H9 (cell line): ENCODE measurements around the gene MSI2. TPM values are rescaled to one million over a fixed set of nuclear protein-coding genes. Genes with fewer than 3 reads are reported as not detected.

Source experiments
- DNase-seq: peaks from one replicate; pipeline ENCODE4 v3.0.0-alpha.2; 2017
- H2AFZ ChIP-seq: one replicate; pipeline ENCODE4 v1.6.1; 2013; ENCODE audit warnings: mild to moderate bottlenecking, low read length, control low read depth, moderate library complexity
- H2AK5ac ChIP-seq: 2 replicates; pipeline ENCODE4 v1.6.1; 2013; ENCODE audit warnings: low read length, control low read depth, mixed read lengths; ENCODE audit not compliant: insufficient read length
- H2BK120ac ChIP-seq: one replicate; pipeline ENCODE4 v1.6.1; 2013; ENCODE audit warnings: low read depth, mild to moderate bottlenecking, low read length, control low read depth, inconsistent platforms; ENCODE audit not compliant: poor library complexity, severe bottlenecking
- H2BK12ac ChIP-seq: 2 replicates; pipeline ENCODE4 v1.6.1; 2013; ENCODE audit warnings: low read length, control low read depth, mixed read lengths, low read depth; ENCODE audit not compliant: insufficient read length
- H2BK15ac ChIP-seq: 2 replicates; pipeline ENCODE4 v1.6.1; 2013; ENCODE audit warnings: low read depth, low read length, control low read depth
- H2BK20ac ChIP-seq: one replicate; pipeline ENCODE4 v1.6.1; 2013; ENCODE audit warnings: low read depth, mild to moderate bottlenecking, low read length, control low read depth, inconsistent platforms; ENCODE audit not compliant: poor library complexity, severe bottlenecking
- H2BK5ac ChIP-seq: 2 replicates; pipeline ENCODE4 v1.6.1; 2013; ENCODE audit warnings: low read length, control low read depth, mixed read lengths; ENCODE audit not compliant: insufficient read length
- H3K14ac ChIP-seq: 2 replicates; pipeline ENCODE4 v1.6.1; 2013; ENCODE audit warnings: low read length, control low read depth; ENCODE audit not compliant: insufficient read depth
- H3K18ac ChIP-seq: 2 replicates; pipeline ENCODE4 v1.6.1; 2013; ENCODE audit warnings: low read depth, mild to moderate bottlenecking, mixed read lengths, low read length, control low read depth; ENCODE audit not compliant: insufficient read length
- H3K23ac ChIP-seq: 2 replicates; pipeline ENCODE4 v1.6.1; 2013; ENCODE audit warnings: low read length, control low read depth, mixed read lengths, low read depth; ENCODE audit not compliant: insufficient read length
- H3K23me2 ChIP-seq: 2 replicates; pipeline ENCODE4 v1.6.1; 2013; ENCODE audit warnings: low read depth, mild to moderate bottlenecking, mixed read lengths, low read length, control low read depth; ENCODE audit not compliant: insufficient read length, poor library complexity, severe bottlenecking
- H3K27ac ChIP-seq: 2 replicates; pipeline ENCODE4 v1.5.1; 2013; ENCODE audit warnings: low read length, control low read depth, mixed read lengths, low read depth; ENCODE audit not compliant: insufficient read length
- H3K27me3 ChIP-seq: 2 replicates; pipeline ENCODE4 v1.6.1; 2013; ENCODE audit warnings: low read length, control low read depth, inconsistent platforms; ENCODE audit not compliant: insufficient read depth
- H3K4ac ChIP-seq: 2 replicates; pipeline ENCODE4 v1.6.1; 2013; ENCODE audit warnings: low read depth, mild to moderate bottlenecking, control low read depth, inconsistent platforms, low read length, moderate library complexity
- H3K4me1 ChIP-seq: 2 replicates; pipeline ENCODE4 v1.6.1; 2013; ENCODE audit warnings: low read length, control low read depth, inconsistent platforms; ENCODE audit not compliant: insufficient read depth
- H3K4me2 ChIP-seq: 2 replicates; pipeline ENCODE4 v1.6.1; 2013; ENCODE audit warnings: low read length, control low read depth, mixed read lengths; ENCODE audit not compliant: insufficient read length, insufficient read depth
- H3K56ac ChIP-seq: 2 replicates; pipeline ENCODE4 v1.6.1; 2013; ENCODE audit warnings: low read depth, mild to moderate bottlenecking, mixed read lengths, low read length, control low read depth; ENCODE audit not compliant: insufficient read length
- H3K79me1 ChIP-seq: 2 replicates; pipeline ENCODE4 v1.6.1; 2013; ENCODE audit warnings: low read depth, mild to moderate bottlenecking, moderate library complexity, low read length, control low read depth, inconsistent platforms; ENCODE audit not compliant: insufficient read depth, poor library complexity, severe bottlenecking
- H3K79me2 ChIP-seq: 2 replicates; pipeline ENCODE4 v1.6.1; 2013; ENCODE audit warnings: low read length, control low read depth, inconsistent platforms; ENCODE audit not compliant: insufficient read depth
- H3K9ac ChIP-seq: 2 replicates; pipeline ENCODE4 v1.6.1; 2013; ENCODE audit warnings: low read length, control low read depth, mixed read lengths; ENCODE audit not compliant: insufficient read length; ENCODE audit errors: extremely low read depth
- H3K9me3 ChIP-seq: one replicate; pipeline ENCODE4 v1.6.1; 2013; ENCODE audit warnings: low read depth, low read length, inconsistent platforms; ENCODE audit not compliant: control insufficient read depth
- H3T11ph ChIP-seq: one replicate; pipeline ENCODE4 v1.6.1; 2013; ENCODE audit warnings: mild to moderate bottlenecking, low read length, control low read depth, inconsistent platforms
- H4K20me1 ChIP-seq: one replicate; pipeline ENCODE4 v1.6.1; 2013; ENCODE audit not compliant: control insufficient read depth, insufficient read length, insufficient read depth
- H4K5ac ChIP-seq: 2 replicates; pipeline ENCODE4 v1.6.1; 2013; ENCODE audit warnings: low read depth, mild to moderate bottlenecking, mixed read lengths, low read length, control low read depth; ENCODE audit not compliant: insufficient read length
- H4K8ac ChIP-seq: replicated peaks from 2 replicates; pipeline ENCODE4 v1.6.1; 2013; ENCODE audit warnings: low read length, control low read depth, mixed read lengths, low read depth; ENCODE audit not compliant: insufficient read length
- H4K91ac ChIP-seq: 2 replicates; pipeline ENCODE4 v1.6.1; 2013; ENCODE audit warnings: low read depth, mild to moderate bottlenecking, moderate library complexity, mixed read lengths, low read length, control low read depth; ENCODE audit not compliant: insufficient read length
- H3K27ac Mint-ChIP-seq, 3 experiments: 2 replicates in 2 of 3; 3 replicates in 1 of 3; pipeline ENCODE4 v1.8.0; 2020 to 2021; ENCODE audit warnings: mixed read lengths in 3 of 3, mild to moderate bottlenecking in 1 of 3, moderate library complexity in 1 of 3
- H3K27me3 Mint-ChIP-seq: 2 replicates; pipeline ENCODE4 v1.8.0; 2021; ENCODE audit warnings: low read depth, mild to moderate bottlenecking, moderate library complexity, mixed read lengths
- H3K36me3 Mint-ChIP-seq, 3 experiments: 2 replicates in 2 of 3; 3 replicates in 1 of 3; pipeline ENCODE4 v1.8.0; 2020 to 2021; ENCODE audit warnings: low read depth in 3 of 3, mixed read lengths in 3 of 3; ENCODE audit not compliant: insufficient read depth in 1 of 3
- H3K4me1 Mint-ChIP-seq, 2 experiments: 2 replicates each; pipeline ENCODE4 v1.8.0; 2020; ENCODE audit warnings: mixed read lengths in 2 of 2
- H3K4me3 Mint-ChIP-seq, 2 experiments: 2 replicates in 1 of 2; 3 replicates in 1 of 2; pipeline ENCODE4 v1.8.0; 2020 to 2021; ENCODE audit warnings: mild to moderate bottlenecking in 2 of 2, mixed read lengths in 2 of 2, moderate library complexity in 1 of 2
- H3K9me3 Mint-ChIP-seq, 2 experiments: 2 replicates in 1 of 2; 3 replicates in 1 of 2; pipeline ENCODE4 v1.8.0; 2020; ENCODE audit warnings: mild to moderate bottlenecking in 2 of 2, mixed read lengths in 2 of 2, moderate library complexity in 1 of 2
- CTCF ChIP-seq: fragments of 200-600 bp; sonication (generic); conservative IDR thresholded peaks from 3 replicates; pipeline ENCODE4 v1.8.0; 2021; ENCODE audit warnings: antibody characterized with exemption, mild to moderate bottlenecking
- WGBS: extraction: QIAGEN DNeasy Blood & Tissue Kit; methylation state at CpG from one replicate; pipeline ENCODE4 v1.1.7; 2013; ENCODE audit warnings: missing lambda C conversion rate, low lambda C conversion rate, mixed read lengths; ENCODE audit not compliant: insufficient read length; ENCODE audit errors: extremely low coverage; 5-methylcytosine and 5-hydroxymethylcytosine counted together
- total RNA-seq: library from RNA; stranded (reverse); gene quantifications from 2 replicates; pipeline ENCODE4 v1.2.1, GENCODE V29; 2021

The MSI2 gene
- total RNA-seq, 1 experiment from 2014 or later = 98.5 TPM

GRCh38 chr17:57663326-57664070 lies 407.2 kb downstream of the MSI2 start:
- Histone ChIP-seq H3T11ph (no peak overlapping the region), H4K8ac (no peak overlapping the region), H2BK15ac (no peak overlapping the region), H3K27ac (no peak overlapping the region), H3K9me3 (no peaks in the 10 kb centered on the region), H3K56ac (no peak overlapping the region), H3K27me3 (no peaks in the 10 kb centered on the region), H4K5ac (no peak overlapping the region), H4K20me1 (no peaks in the 10 kb centered on the region), H3K79me2 (no peaks in the 10 kb centered on the region; the same call in 1 of the 2 replicates), H2BK120ac (no peak overlapping the region), H3K4me1 (peaks cover 3% of the 10 kb centered on the region; the same call in 1 of the 2 replicates), H3K4me2 (no peak overlapping the region), H2AK5ac (no peak overlapping the region), H3K23ac (no peak overlapping the region), H2BK12ac (no peak overlapping the region), H2AFZ (no peak overlapping the region), H3K14ac (peak overlapping the region; percentile 7; the same call in 1 of the 2 replicates), H4K91ac (no peak overlapping the region), H3K4ac (no peak overlapping the region), H3K9ac (no peak overlapping the region), H2BK5ac (no peak overlapping the region), H3K79me1 (no peaks in the 10 kb centered on the region), H3K18ac (peak overlapping the region; percentile 3), H3K23me2 (no peaks in the 10 kb centered on the region), H2BK20ac (no peak overlapping the region)
- DNase-seq = no peak
- Mint-ChIP-seq H3K36me3 (peaks cover 0 to under 1% (median 0%) of the 10 kb centered on the region in 3 experiments; a peak in 1 of 7 replicates), H3K4me1 (peaks cover 55 to 64% of the 10 kb centered on the region in 2 experiments), H3K9me3 (no peaks in the 10 kb centered on the region), H3K27ac (peak overlapping the region; percentile 22 to 99 (median 57); a peak in 4 of 7 replicates), H3K27me3 (no peaks in the 10 kb centered on the region), H3K4me3 (no peak overlapping the region)
- no CpG with 5 or more reads among the region's 14 CpGs for WGBS
- no peak for TF ChIP-seq CTCF
